ENCODE results near the gene MR1.

MR1 gene

GRCh38 chr1:181062836-181063428 lies 29.1 kb downstream of the MR1 start:
- no peak overlapping the region for H3K4me3 ChIP-seq (ENCODE audit: low read depth, low read length)

GRCh38 chr1:181064011-181064623 lies 30.3 kb downstream of the MR1 start:
- no peak overlapping the region for H3K4me3 ChIP-seq (ENCODE audit: low read depth, low read length)

GRCh38 chr1:181064702-181065101 lies 30.9 kb downstream of the MR1 start:
- H3K4me3 ChIP-seq (ENCODE audit: low read depth, low read length): no peak overlapping the region

DNA sequence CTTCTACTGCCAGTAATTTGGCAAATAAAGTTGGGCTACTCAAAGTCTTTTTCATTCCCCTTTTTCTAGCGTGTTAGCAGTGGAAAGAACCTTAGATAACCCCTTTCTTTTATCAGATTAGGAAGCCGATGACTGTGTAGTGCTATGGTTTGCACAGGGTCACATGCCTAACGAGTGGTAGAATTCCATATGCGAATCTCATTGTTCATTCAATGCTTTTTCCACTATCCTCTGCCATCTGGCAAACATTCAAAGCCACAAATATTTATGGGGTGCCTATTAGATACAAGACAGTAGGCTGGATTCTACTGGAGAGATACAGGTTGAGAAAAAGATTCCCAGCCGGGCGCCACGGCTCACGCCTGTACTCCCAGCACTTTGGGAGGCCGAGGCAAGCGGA lies 39.9 kb downstream of the MR1 start:
- H3K4me3 ChIP-seq (ENCODE audit: low read depth, low read length): no peak overlapping the region

DNA sequence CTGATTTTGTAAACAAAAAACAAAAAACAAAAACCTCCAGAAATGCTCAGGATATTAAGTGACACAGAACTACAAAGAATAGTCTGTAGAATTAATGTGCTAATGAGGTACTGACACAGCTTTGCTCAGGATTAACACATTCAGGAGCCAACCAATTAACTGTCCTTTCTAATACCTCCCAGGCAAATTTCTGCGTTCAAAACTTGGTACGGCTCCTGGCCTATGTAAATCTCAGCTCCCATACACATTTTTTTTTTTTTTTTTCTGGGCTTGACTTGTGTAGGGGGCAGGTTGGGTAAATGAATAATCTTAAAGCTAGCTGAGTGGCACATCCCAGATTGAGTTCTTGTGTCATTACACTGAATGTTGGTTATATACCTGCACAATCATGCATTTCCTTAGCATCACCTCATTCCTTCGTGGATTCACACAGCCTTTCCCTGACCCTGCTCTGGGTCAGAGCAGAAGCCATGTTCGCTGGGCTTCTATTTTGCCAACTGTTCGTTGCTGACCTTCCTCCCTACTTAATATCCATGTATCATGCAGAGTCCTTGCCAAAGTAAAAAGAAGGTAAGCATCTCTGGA lies 42.1 kb downstream of the MR1 start:
- no peak overlapping the region for H3K4me3 ChIP-seq (ENCODE audit: low read depth, low read length)

- H3K4me3 ChIP-seq (ENCODE audit: low read depth, low read length): no peak overlapping the region
Observed at GRCh38 chr1:181076852-181077251, 43.1 kb downstream of the MR1 start.

DNA sequence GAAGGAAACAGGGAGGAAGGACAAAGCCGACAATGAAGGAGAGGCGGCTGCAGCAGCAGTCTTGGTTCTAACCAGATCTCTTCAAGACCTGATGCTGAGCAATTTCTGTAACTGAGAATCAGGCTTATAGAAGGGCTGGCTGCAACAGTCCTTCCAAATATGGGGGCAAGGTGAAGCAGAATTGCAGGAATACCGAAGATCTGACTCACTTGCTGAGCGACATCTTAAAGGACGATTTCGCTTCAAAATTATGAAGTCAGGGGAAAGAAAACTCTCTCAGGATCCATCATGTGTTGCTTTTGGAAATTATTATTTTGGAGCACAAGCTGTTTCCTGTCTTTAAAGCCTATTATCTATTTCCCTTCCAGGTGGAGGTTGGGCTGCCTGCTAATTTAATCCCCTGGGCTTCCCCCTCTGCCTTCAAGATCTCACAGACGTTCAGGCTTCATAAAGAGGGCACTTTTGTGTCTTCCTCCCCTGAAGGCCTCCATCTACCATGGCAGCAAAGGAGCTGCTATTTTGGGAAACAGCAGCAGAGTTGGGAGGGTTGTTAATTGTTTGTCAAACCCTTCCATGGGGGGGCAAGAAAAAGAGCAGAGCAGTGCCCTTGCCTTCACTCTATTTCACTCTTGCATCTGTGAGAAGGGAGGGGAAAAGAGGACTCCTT lies 43.9 kb downstream of the MR1 start:
- H3K4me3 ChIP-seq (ENCODE audit: low read depth, low read length): no peak overlapping the region

DNA sequence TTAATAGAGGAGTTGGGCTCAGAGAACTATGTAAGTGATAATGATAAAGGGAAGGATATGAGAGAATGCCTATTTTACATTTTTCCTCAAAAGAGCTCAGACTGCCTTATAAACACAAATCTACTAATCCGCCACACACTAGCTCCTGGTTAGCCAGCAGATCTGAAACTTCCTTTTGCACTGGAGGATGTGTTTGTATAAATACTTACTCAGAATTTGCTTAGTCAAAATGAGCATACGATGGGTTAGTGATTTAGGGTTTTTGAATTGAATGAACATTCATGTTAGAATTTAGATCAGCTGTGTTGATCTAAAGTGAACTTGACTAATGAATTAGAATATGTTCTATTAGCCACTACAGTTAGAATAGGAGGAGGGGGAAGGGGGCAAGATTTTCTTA lies 45.6 kb downstream of the MR1 start:
- H3K4me3 ChIP-seq (ENCODE audit: low read depth, low read length): no peak overlapping the region

DNA sequence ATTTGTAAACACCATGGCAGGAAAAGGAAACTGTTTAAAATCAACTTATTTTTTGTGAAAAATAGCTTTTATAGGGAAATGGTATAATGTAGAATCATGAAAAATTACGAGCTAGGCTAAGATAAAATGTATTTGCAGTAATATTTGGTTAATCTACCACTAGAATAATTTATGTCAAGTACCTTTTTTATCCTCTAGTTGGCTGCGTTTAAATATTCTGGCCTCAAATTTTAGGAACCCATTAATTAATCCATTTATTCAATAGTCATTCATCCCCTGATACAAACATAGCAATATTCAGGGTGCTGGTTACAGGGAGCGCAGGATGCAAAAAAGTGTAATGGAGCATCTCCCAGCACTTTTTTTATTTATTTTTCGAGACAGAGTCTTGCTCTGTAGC lies 46.1 kb downstream of the MR1 start:
- H3K4me3 ChIP-seq (ENCODE audit: low read depth, low read length): no peak overlapping the region

DNA sequence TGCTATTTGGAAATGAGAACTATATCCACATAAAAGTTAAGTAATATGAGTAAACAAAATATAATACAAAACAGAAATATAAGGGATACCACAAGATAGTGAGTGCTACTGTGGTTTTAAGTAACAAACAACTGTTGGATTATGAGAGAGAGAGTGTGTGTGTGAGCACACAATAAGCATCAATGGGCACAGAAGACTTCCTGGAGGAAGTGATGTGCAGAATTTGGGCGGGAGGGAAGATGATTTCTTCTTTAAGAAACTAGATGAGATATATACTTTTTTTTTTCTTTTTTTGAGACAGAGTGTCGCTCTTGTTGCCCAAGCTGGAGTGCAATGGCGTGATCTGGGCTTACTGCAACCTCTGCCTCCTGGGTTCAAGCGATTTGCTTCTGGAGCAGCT lies 46.8 kb downstream of the MR1 start:
- no peak overlapping the region for H3K4me3 ChIP-seq (ENCODE audit: low read depth, low read length)

- no peak overlapping the region for H3K4me3 ChIP-seq (ENCODE audit: low read depth, low read length)
Observed at GRCh38 chr1:181081395-181081794, 47.6 kb downstream of the MR1 start.

- no peak overlapping the region for H3K4me3 ChIP-seq (ENCODE audit: low read depth, low read length)
Observed at GRCh38 chr1:181083842-181084605, 50.2 kb downstream of the MR1 start.

DNA sequence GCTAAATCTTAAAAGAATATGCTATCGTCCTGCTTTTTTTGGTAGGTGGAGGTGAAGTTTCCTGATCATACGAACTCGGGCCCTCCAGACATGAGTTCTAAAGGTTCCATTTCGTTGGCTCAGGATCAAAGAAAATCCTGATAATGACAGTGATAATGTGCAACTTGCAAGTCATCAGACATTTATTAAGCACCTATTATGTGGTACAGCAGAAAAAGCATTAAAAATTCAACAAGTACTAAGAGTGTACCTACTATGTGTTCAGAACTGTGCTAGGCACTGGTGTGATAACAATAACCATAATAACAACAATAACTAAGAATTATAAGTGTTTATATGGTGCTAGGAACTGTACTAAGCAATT lies 50.8 kb downstream of the MR1 start:
- no peak overlapping the region for H3K4me3 ChIP-seq (ENCODE audit: low read depth, low read length)

DNA sequence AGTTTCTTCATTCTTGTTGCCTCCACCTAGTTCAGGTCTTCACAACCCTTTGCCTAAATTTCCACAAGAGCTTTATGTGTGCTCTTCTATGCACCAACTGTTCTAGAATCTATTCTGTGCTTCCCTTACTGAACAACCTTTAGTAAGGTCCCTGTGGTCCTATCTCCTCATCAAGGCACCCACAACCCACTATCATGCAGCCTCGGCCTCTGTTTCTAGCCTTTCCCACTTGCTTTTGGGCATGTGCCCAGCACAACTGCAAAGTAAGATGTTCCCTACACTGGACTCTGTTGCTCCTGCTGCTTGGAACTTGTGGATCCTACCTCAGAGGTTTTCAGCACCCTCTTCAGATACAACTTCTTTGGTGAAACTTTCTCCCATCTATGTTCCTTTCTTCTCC lies 52.3 kb downstream of the MR1 start:
- no peak overlapping the region for H3K4me3 ChIP-seq (ENCODE audit: low read depth, low read length)

DNA sequence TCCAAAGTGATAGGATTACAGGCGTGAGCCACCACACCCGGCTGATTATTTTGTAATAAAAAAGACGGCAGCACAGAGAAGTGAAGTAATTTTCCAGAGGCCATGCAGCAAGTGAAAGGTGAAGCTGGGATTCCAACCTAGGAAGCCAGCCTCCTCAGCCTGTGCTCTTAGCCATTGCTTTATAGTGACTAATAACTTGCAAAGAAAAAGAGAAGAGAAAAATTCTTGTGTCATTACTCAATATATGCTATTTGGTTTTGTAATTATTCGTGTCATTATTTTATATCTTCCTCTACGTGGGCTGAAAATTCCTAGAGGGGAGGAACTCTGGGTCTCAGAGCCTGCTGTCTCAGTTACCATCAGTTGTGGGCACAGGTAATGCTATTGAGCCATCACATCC lies 53.1 kb downstream of the MR1 start:
- no peak overlapping the region for H3K4me3 ChIP-seq (ENCODE audit: low read depth, low read length)

GRCh38 chr1:181087400-181087901 lies 53.7 kb downstream of the MR1 start:
- H3K4me3 ChIP-seq (ENCODE audit: low read depth, low read length): no peak overlapping the region

DNA sequence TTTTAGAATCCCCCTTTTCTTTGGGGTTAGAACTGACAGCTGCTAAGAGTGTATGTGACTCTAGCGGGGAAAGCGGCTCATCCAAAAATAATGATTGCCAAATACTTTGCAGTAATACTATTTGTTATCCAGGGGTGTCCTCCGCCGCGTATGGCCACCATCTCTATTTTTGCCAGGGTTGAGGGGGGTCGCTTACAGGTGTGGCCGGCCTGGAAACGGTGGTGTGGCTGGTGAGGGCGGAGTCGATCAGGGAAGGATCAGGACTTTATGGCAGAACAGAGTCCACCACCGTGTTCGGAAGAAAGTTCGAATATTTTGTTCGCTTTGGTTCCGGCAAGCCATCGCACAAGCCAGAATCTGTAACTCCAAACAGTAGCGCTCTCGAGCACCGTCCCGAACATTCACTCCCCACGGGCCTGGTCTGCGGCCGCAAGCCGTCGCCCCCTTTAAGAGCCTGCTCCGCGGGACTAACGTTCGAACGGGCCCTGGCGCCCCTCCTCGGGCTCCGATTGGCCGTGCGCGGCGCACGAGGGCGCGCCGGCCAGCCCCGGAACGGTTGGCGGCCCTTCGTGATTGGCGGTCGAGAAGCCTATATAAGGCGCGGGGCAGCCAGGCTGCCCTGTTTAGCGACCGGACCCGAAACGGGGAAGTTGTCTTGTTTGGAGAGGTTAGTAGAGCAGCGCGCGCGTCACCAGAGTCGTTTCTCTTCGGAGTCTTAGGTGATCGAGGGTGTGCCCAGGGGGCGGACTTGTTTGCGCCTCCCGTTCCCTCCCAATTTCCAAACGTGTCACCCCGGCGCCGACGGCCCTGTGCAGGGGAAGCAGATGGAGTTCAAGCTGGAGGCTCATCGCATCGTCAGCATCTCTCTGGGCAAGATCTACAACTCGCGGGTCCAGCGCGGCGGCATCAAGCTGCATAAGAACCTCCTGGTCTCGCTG lies 54.6 kb downstream of the MR1 start, which contains the start of gene IER5:
Gene IER5, plus strand, starts transcription at position 622 of the 938 bp plus-strand sequence. Its CDS starts 203 bp downstream, at position 825.
- H3K4me3 ChIP-seq (ENCODE audit: low read depth, low read length): peak within 1 kb of the TSS; percentile 68

DNA sequence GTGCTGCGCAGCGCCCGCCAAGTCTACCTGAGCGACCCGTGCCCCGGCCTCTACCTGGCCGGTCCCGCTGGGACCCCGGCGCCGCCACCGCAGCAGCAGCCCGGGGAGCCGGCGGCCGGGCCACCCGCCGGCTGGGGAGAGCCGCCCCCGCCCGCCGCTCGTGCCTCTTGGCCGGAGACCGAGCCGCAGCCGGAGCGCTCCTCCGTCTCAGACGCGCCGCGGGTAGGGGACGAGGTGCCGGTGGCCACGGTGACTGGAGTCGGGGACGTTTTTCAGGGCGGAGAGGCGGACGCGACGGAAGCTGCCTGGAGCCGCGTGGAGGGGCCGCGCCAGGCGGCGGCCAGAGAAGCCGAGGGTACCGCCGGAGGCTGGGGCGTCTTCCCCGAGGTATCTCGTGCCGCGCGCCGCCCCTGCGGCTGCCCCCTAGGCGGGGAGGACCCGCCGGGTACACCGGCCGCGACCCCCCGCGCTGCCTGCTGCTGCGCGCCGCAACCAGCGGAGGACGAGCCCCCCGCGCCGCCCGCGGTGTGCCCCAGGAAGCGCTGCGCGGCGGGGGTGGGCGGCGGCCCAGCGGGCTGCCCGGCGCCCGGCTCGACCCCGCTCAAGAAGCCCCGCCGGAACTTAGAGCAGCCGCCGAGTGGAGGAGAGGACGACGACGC lies 55.4 kb downstream of the MR1 start:
- peak overlapping the region; percentile 68 for H3K4me3 ChIP-seq (ENCODE audit: low read depth, low read length)

DNA sequence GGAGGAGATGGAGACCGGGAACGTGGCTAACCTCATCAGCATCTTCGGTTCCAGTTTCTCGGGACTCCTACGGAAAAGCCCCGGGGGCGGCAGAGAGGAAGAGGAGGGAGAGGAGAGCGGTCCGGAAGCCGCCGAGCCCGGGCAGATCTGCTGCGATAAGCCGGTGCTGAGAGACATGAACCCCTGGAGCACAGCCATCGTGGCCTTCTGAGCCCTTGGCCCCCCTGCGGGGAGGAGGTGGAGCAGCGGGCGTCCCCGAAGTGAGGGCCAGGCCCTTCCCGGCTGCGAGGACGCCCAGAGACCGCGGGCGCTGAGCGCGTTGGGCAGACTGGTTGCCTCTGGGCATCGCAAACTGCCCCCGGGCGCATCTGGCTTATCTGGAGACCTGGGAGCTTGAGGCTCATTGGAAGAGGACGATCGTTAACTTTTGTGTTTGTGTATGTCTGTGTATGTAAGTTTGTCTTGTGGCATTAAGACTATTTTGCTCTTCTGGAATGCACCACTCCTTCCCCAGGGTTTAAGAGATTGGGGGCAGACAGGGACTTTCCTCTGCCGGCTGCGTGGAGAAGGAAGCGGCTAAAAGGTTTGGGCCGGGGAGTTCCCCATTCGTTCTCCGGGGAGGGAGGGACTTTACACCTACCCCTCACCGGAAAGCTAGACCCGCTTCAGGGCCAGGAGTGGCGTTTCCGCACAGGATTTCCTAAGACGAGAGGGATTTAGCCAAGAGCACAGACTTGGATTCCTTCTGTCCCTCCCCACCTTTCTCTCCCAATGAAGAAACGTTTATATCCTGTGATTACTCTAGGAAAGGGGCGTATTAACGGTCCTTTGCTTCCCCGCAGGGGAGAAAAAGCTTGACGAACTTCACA lies 56.1 kb downstream of the MR1 start:
- peak overlapping the region; percentile 68 for H3K4me3 ChIP-seq (ENCODE audit: low read depth, low read length)

All from iPS-11a (cell line).